Measurements from ENCODE around the gene RHBDL3. TPM values are rescaled to one million over a fixed set of nuclear protein-coding genes. Genes with fewer than 3 reads are reported as not detected.
"Not testable (repeated sequence)": the region's sequence is repeated elsewhere in the genome, so short reads cannot be mapped to it uniquely, and the experiment has no call there.

Gene RHBDL3
- total and polyA plus RNA-seq, 4 donors = 0.02 to 0.17 (median 0.05) TPM; not detected in 1

DNA sequence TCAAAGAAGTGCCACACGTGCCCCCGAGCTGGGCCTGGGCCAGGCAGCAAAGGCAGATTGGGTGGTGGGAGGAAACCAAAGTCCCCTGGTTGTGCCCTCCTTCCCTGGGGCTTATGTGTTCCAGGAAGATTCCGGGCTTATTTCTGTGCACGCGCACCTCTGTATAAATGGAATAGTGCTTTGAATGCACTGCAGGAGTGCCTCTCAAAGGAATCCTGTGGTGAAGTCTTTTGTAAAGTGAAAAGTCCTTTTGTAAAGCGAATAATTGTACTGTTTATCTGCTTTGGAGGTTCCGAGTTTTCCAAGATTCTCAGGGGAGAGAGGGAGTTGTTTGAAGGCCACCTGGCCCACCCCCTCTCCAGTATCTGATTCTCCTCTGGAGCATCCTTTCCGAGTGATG, 49.5 kb downstream of the RHBDL3 start (continued):
- TF ChIP-seq, protein P1, sequence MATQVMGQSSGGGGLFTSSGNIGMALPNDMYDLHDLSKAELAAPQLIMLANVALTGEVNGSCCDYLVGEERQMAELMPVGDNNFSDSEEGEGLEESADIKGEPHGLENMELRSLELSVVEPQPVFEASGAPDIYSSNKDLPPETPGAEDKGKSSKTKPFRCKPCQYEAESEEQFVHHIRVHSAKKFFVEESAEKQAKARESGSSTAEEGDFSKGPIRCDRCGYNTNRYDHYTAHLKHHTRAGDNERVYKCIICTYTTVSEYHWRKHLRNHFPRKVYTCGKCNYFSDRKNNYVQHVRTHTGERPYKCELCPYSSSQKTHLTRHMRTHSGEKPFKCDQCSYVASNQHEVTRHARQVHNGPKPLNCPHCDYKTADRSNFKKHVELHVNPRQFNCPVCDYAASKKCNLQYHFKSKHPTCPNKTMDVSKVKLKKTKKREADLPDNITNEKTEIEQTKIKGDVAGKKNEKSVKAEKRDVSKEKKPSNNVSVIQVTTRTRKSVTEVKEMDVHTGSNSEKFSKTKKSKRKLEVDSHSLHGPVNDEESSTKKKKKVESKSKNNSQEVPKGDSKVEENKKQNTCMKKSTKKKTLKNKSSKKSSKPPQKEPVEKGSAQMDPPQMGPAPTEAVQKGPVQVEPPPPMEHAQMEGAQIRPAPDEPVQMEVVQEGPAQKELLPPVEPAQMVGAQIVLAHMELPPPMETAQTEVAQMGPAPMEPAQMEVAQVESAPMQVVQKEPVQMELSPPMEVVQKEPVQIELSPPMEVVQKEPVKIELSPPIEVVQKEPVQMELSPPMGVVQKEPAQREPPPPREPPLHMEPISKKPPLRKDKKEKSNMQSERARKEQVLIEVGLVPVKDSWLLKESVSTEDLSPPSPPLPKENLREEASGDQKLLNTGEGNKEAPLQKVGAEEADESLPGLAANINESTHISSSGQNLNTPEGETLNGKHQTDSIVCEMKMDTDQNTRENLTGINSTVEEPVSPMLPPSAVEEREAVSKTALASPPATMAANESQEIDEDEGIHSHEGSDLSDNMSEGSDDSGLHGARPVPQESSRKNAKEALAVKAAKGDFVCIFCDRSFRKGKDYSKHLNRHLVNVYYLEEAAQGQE (IDR thresholded peaks at IDR 0.05) = no peak
- no peak for TF ChIP-seq JUND (IDR thresholded peaks at IDR 0.05)
- no peak for TF ChIP-seq TAF1 (conservative IDR thresholded peaks at IDR 0.05)
- TF ChIP-seq FOXA2 (IDR thresholded peaks at IDR 0.05) = no peak
- TF ChIP-seq HNF4A (conservative IDR thresholded peaks at IDR 0.05) = no peak
- no peak for TF ChIP-seq RAD21 (IDR thresholded peaks at IDR 0.05)
- no peak for TF ChIP-seq NR2F2 (IDR thresholded peaks at IDR 0.05)
- no peak for TF ChIP-seq RXRA (IDR thresholded peaks at IDR 0.05)

DNA sequence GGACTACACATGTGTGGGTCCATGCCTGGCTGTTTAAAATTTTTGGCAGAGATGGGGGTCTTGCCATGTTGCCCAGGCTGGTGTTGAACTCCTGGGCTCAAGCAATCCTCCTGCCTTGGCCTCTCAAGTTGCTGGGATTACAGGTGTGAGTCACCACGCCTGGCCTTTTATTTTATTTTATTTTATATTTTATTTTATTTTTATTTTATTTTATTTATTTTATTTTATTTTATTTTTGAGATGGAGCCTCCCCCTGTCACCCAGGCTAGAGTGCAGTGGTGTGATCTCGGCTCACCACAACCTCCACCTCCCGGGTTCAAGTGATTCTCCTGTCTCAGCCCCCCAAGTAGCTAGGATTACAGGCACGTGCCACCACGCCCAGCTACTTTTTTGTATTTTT, 51.0 kb downstream of the RHBDL3 start:
- H3K36me3 ChIP-seq (ENCODE audit: control insufficient read depth in 4 of 4, insufficient read depth in 3 of 4, low read depth in 1 of 4, low read length in 3 of 4); DNase-seq (ENCODE audit: low spot score); H3K4me1 ChIP-seq (ENCODE audit: control insufficient read depth in 4 of 4, insufficient read depth in 4 of 4, low read length in 3 of 4); H3K27ac ChIP-seq (ENCODE audit: low read depth in 1 of 2, low read length in 2 of 2); H3K9me3 ChIP-seq (ENCODE audit: control insufficient read depth in 4 of 4, low read length in 3 of 4); H3K9ac ChIP-seq (ENCODE audit: low read depth in 1 of 2, low read length in 2 of 2); H3K4me3 ChIP-seq (ENCODE audit: low read depth in 1 of 3, low read length in 3 of 3); H3K27me3 ChIP-seq (ENCODE audit: control insufficient read depth in 4 of 4, insufficient read depth in 4 of 4, low read length in 3 of 4): not testable (repeated sequence)
- 95% methylated on average over 5 of the region's 5 CpGs for WGBS

DNA sequence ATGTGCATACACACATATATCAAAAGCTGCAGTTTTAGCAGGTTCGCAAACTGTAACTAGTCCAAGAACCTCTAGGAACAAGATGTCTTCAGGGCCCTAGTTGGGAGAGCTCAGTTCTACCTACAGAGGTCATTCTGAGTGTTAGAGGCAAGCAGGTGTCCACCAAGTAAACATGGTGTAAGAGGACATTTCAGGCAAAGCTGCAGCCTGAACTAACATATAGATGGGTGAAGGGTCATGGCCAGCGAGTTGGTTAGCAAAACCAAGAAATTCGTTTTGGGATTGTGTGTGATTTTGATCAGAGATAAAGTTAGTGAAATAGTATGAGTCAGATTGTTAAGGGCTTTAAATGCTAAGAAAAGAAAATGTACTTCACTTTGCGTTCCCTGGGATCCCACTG, 51.7 kb downstream of the RHBDL3 start:
- TF ChIP-seq RAD21 (IDR thresholded peaks at IDR 0.05) (no peak), YY1 (IDR thresholded peaks at IDR 0.05) (no peak), FOXA1 (IDR thresholded peaks at IDR 0.05) (no peak), SP1 (IDR thresholded peaks at IDR 0.05) (no peak), RXRA (IDR thresholded peaks at IDR 0.05) (no peak), EGR1 (IDR thresholded peaks at IDR 0.05; ENCODE audit: low read depth in 2 of 2) (no peak), JUND (IDR thresholded peaks at IDR 0.05) (no peak), NR2F2 (IDR thresholded peaks at IDR 0.05) (no peak), GABPA (IDR thresholded peaks at IDR 0.05 in 1 of 2, conservative IDR thresholded peaks at IDR 0.05 in 1 of 2) (no peak)
- TF ChIP-seq, protein P2, sequence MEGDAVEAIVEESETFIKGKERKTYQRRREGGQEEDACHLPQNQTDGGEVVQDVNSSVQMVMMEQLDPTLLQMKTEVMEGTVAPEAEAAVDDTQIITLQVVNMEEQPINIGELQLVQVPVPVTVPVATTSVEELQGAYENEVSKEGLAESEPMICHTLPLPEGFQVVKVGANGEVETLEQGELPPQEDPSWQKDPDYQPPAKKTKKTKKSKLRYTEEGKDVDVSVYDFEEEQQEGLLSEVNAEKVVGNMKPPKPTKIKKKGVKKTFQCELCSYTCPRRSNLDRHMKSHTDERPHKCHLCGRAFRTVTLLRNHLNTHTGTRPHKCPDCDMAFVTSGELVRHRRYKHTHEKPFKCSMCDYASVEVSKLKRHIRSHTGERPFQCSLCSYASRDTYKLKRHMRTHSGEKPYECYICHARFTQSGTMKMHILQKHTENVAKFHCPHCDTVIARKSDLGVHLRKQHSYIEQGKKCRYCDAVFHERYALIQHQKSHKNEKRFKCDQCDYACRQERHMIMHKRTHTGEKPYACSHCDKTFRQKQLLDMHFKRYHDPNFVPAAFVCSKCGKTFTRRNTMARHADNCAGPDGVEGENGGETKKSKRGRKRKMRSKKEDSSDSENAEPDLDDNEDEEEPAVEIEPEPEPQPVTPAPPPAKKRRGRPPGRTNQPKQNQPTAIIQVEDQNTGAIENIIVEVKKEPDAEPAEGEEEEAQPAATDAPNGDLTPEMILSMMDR (IDR thresholded peaks at IDR 0.05; ENCODE audit: low read depth, low read length, missing input control) = no peak
- TF ChIP-seq, protein P3, sequence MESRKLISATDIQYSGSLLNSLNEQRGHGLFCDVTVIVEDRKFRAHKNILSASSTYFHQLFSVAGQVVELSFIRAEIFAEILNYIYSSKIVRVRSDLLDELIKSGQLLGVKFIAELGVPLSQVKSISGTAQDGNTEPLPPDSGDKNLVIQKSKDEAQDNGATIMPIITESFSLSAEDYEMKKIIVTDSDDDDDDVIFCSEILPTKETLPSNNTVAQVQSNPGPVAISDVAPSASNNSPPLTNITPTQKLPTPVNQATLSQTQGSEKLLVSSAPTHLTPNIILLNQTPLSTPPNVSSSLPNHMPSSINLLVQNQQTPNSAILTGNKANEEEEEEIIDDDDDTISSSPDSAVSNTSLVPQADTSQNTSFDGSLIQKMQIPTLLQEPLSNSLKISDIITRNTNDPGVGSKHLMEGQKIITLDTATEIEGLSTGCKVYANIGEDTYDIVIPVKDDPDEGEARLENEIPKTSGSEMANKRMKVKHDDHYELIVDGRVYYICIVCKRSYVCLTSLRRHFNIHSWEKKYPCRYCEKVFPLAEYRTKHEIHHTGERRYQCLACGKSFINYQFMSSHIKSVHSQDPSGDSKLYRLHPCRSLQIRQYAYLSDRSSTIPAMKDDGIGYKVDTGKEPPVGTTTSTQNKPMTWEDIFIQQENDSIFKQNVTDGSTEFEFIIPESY (IDR thresholded peaks at IDR 0.05) = no peak
- TF ChIP-seq, protein P1 (IDR thresholded peaks at IDR 0.05) = no peak
- TF ChIP-seq, protein P4, sequence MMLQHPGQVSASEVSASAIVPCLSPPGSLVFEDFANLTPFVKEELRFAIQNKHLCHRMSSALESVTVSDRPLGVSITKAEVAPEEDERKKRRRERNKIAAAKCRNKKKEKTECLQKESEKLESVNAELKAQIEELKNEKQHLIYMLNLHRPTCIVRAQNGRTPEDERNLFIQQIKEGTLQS (IDR thresholded peaks at IDR 0.05) = no peak
- 87% methylated on average over 4 of the region's 4 CpGs for WGBS
- no peak for DNase-seq (ENCODE audit: low spot score)
- H3K36me3 ChIP-seq (ENCODE audit: control insufficient read depth in 4 of 4, insufficient read depth in 3 of 4, low read depth in 1 of 4, low read length in 3 of 4) = no peaks in the 10 kb centered on the region
- no peaks in the 10 kb centered on the region for H3K9me3 ChIP-seq (ENCODE audit: control insufficient read depth in 4 of 4, low read length in 3 of 4)
- no peak overlapping the region for H3K9ac ChIP-seq (ENCODE audit: low read depth in 1 of 2, low read length in 2 of 2)
- H3K4me3 ChIP-seq (ENCODE audit: low read depth in 1 of 3, low read length in 3 of 3) = no peak overlapping the region
- H3K27me3 ChIP-seq (ENCODE audit: control insufficient read depth in 4 of 4, insufficient read depth in 4 of 4, low read length in 3 of 4) = no peaks in the 10 kb centered on the region
- peaks cover 0 to 3% (median 0%) of the 10 kb centered on the region in 4 donors for H3K4me1 ChIP-seq (ENCODE audit: control insufficient read depth in 4 of 4, insufficient read depth in 4 of 4, low read length in 3 of 4)
- H3K27ac ChIP-seq (ENCODE audit: low read depth in 1 of 2, low read length in 2 of 2) = no peak overlapping the region
